ENCODE results near the gene FCN3.

The FCN3 gene

DNA sequence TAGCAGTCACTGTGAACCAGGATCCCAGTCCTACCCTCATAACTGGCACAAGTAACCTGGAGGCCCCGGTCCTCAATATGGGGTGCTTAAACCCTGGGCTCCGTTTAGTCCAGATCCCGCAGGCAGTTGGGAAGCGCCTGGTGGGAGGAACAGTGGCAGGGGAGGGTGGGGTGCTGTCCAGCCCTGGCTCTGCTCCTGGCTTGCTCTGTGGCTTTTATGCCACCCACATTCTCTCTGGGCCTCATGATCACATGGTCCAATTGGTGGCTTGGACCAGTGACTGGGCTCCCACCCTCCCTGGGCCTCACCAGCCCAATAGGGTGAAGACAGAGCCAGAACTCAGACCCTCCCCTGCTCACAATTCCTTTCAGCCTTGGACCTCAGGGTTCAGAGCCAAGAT lies 5.6 kb upstream of the FCN3 start:
- DNase-seq (ENCODE audit: low read depth, low spot score), result no peak

DNA sequence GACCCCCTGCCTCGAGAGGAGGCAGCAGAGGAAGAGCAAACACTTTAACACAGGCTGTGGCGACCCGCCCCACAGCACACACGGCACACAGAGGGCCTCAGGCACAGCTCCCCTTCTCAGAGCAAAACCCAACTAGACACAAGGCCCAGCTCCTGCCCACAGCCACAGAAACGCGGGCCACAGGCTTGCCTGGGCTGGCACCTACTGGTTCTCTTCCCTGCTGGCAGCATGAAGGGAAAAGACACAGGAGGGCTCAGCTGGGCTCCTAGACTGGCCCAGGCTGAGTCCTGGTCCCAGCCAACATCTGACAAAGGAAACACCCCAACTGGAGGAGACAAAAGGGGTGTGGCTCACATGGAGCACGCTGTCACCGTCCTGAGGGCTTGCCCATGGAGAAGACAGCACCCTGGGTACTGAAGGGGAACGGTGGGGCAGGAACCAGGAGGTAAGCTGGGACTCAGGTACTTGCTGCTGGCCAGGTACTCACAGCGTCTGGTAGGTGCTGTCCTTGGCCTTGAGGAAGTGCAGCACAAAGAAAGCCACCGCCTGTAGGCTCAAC lies 5.0 kb upstream of the FCN3 start:
- no peak for DNase-seq (ENCODE audit: low read depth, low spot score)

DNA sequence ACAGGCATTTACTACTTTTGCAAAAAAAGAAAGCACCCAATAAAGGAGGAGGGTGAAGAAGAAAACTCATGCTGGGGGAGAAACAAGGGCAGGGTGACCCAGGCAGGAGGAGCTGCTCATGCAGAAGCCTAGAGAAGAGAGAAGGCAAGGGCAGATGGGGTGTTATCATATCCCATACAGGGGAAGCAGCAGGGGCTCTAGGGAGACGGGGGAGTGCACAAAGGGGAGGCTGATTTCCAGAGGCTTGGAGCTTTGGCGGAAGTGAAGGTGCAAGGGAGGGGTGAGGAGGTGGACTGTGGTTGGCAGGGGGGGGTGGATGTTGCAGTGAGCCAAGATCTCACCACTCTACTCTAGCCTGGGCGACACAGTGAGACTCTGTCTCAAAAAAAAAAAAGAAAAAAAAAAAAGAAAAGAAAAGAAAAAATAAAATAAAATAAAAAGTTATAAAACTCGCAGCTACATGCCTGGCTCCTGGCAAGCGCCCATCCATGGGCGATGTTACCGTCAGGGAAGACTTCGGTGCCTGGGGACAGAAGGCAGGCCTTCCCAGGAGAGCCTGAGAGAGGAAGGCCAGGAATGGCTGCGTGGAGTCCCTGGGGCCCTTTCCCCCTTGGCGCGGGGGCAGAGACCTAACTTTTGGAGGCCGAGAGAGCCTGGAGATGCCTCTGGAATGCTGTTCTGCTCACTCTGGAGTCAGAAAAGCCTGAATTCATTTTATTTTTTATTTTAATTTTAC lies 3.3 kb upstream of the FCN3 start:
- no peak for DNase-seq (ENCODE audit: low read depth, low spot score)

DNA sequence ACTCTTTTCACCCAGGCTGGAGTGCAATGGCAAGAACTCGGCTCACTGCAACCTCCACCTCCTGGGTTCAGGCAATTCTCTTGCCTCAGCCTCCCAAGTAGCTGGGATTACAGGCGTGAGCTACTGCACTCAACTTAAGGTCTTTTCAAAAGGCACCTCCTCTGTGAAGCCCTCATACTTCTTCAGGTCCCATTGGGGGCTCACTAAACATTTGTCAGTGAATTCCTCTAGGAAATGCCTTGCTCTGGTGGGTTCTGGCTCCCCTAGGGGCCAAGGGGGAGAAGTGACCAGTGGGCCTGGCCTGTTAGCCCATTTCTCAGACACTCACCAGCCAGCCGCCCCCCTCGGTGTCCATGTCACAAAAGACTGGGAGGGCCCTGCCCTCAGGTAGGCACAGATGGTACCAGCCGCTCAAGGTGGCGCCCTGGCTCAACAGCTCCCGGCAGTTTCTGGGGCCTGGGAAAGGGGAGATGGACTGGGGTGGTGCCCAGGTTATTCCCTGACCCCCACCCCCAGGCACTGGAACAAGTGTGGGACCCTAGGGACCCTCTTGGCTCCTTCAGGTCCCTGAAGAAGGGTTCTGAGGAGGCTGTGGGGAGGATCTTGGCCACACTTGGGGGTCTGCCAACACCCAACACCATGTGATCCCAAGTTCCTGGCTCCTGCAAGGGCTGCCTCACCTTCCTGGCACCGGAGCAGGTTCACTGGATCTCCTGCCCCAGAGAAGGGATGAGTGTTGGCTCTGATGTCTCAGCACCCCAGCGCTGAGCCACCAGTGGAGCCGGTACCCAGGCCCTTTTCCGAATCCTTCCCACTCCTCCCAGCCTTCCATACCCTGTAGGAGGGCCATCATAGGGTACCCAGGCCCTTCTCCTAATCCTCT lies 1.6 kb downstream of the FCN3 start:
- DNase-seq (ENCODE audit: low read depth, low spot score), result no peak

DNA sequence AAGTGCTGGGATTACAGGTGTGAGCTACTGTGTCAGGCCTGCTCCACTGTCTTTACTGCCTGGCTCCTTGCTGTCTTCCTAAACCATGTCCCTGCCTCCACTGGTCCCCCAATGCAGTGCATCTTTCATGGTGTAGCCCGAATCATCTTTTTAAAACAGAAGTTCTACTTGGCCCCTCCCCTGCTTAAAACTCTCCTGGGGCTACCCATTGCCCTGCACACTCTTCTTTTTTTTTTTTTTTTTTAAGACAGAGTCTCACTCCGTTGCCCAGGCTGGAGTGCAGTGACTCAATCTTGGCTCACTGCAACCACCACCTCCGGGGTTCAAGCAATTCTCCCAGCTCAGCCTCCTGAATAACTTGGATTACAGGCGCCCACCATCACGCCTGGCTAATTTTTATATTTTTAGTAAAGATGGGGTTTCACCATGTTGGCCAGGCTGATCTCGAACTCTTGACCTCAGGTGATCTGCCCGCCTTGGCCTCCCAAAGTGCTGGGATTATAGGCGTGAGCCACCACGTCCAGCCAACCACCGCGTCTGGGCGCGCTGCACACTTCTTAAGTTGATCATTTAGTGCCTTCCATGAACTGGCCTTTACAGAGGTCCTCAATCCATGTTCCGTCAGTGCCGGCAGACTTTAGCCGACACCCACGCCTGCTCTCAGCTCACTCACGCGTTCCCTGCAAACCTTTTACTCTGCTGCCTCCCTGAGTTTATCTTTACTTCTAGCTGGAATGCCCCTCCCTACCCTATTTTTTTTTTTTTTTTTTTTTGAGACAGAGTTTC lies 2.4 kb downstream of the FCN3 start:
- DNase-seq (ENCODE audit: low read depth, low spot score), result no peak

DNA sequence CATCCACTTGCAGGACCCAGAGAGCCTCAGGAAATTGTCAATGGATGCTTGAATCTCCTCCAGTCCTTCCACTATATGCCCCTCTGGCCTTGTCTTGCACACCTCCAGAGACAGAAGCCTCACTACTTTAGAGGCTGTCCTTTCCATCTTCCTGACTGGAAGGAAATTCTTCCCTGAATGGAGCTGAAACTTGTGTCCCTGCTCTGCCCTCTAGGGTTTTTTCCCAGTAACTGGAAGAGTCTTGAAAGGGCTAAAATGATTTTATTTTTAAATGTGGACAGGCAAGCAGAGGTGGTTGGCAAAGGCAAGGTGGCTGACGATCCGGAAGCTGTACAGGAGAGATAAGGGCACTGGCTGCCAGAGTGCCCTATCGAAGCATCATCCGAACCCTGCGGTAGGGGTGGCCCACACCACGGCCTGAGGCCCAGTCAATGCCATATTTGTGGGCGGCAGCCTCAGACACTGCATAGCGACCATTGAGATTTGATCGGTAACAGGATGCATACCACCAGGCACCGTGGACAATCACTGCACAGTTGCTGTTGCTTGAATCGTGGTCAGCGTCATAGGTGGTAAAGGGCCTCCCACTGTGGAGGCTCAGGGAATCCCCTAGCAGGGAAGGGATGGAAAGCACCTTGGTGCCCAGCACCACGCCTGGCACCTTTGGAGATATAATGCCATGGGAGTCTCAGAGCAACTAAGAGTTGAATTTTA lies 5.6 kb downstream of the FCN3 start:
- DNase-seq (ENCODE audit: low read depth, low spot score), result no peak

DNA sequence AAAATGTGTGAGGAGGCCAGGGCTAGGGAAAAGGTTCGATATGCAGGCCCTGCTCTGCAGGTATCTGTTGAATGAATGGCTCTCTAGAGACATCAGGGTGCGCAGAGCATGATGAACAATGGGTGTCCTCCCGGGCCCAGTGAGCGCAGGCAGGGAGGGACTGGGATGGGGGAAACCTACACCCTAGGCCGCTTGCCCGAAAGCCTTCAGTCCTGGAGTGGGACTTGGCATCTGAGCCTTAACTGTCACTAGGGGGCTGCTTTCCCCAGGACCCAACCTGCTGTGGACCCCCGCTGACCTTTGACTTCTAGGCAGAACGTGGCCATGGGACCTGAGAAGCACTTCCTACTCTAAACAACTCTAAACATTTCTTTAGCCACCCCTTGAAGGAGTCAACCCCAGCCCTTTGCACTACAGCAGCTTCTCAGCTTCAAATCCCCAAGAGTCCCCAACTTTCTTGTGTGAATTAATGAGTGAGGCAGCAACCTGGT lies 7.4 kb downstream of the FCN3 start:
- DNase-seq (ENCODE audit: low read depth, low spot score), result no peak

DNA sequence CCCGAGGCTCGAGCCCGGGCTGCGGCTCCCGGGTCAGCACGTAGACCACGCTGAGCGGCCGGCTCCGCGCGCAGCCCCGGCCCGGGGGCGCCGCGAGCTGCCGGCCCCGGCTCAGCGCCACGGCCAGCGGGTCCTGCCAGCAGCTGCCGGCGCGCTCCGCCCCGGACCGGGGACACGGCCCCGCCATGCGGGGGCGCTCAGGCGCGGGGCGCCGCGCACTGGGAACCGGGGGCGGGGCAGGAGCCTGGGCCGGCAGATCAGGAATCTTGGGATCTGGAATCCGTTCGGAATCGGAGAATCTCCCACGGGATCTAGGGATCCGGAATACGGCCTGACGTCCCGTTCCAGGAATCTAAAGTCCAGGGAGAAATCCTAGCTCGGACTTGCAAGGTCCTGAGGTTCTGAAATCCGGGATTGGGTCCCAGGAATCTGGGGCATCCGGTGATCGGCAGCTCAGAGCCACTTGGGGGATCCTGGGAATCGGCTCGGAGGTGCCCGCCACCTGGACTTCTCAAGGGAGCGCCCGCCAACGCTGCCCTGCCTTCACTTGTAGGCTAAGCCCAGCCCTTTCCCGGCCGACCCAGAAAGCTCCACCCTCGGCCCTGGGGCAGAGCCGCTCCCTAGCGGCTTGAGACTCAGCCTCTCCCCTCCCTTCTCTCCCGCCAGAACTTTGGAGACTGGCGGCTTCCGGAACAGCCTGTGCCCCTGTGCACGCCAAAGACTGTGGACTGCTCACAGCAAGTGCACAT lies 8.0 kb downstream of the FCN3 start, which contains the start of gene MAP3K6:
Gene MAP3K6, minus strand, starts transcription at position 551 of the 749 bp plus-strand sequence. Its CDS starts 364 bp downstream, at position 187.
- no peak for DNase-seq (ENCODE audit: low read depth, low spot score)

DNA sequence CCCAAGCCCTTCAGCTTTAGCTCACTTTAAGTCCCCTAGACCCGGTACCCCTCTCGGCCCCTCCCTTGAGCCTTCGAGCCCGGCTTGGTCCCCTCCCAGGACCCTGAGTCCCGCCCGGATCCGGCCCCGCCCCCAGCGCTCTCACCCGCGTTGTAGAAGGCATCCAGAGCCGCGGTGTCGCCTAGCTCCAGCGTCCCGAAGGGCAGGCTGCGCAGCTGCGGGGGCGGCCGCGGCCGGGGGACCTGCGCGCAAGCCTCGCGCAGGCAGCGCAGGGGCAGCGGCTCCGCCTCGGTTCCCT lies 8.6 kb downstream of the FCN3 start:
- DNase-seq (ENCODE audit: low read depth, low spot score), result no peak

DNA sequence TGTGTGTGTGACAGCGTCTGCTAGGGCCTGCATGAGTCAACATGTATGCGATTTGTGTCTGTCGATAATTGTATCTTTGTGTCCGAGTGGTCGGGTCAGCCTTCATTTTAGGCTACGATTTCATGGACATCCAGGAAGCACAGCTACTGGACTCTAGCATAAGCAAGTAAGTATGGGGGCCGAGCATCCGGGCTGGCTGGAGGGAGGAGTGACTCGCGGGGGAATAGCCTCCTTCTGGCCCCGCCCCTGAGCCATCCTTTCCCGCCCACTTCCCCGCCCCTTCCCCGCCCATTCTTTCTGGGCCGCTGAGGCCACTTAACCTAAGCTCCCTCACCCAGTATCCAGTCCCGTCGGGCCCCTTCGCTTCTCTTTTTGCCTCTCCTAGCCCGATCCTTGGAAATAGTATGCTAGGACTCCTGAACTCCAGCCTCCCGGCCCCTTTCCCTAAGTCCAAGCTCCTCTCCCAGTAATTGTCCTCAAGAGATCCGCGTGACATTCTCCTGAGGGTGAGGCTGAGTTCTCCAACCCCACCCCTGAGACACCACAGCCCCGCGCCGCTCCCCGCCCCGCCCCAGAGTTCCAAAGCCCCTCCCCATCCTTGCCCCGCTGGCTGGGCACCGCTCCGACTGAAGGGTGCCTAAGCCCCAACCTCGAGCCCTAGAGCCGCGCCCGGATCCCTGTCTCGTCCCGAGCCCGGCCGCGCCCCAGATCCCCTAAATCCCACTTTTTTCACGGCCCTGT lies 9.1 kb downstream of the FCN3 start:
- no peak for DNase-seq (ENCODE audit: low read depth, low spot score)

DNA sequence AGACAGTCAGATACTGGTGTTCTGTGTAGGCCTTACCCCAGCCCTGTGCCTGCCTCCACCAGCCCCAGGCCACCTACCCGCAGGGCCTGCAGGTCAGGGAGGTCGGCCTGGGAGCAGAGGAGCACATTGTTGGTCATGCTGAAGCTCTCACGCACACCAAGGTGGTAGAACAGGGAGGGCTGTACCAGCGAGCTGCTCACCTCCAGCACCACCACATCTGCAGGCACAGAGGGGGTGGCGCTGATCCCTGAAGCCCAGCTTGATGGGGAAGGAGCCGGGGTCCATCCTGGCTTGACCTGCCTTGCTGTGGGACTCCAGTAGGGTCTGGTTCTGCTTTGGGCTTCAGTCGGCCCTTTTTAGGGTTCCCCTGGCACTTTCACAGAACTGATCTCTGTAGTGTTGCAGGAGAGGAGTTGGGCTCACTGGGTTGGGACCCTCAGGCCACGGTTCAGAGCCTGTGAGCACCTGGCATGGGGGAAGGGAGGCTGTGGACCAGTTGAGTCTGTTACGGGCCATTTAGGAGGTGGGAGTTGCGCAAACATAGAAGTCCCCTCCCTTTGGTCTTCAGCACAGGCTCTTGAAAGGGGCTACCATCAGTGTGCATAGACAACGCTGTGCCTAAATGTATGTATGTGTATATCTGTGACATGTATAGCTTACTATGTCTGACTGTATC lies 9.8 kb downstream of the FCN3 start:
- DNase-seq (ENCODE audit: low read depth, low spot score), result no peak

DNA sequence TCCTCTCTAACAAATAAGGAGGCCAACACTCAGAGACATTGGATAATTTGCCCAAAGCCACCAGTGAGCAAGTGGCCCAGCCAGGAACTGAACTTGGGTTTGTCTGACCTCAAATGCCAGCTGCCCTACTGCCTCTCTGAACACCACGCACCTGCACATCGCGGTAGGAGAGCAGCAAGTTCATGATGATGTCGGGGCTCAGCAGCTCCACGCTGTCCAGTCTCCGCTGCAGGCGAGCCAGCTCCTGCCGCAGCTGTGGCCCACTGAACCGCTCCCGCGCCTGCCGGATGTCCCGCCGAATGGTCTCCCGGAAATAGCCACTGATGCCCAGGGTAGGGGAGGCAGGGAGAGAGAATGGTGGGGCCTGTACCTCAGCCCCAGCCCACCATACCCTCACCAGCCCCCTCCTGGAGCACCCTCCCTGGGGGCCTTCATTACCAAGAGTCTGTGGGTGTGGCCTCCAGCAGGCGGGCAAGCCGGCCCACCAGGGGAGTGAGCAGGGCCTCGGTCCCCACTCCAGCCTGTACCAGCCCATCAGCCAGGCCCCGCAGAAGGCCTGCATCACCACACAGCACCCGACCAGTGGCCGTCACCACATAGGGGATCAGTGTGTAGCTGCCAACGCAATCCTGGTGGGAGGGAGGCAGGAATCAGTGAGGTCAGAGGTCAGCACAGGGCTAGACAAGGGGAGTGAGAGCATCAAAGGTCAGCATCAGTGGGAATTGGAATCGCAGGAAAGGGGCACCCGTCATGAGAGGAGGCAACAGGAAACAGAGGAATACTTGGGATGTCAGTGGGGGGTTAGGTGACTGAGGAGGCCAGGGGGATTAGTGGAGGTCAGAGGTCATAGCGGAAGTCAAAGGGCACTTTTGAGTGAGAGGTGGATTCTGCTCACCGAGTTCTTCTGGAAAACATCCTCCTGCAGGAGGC lies 10.6 kb downstream of the FCN3 start:
- DNase-seq (ENCODE audit: low read depth, low spot score), result no peak

DNA sequence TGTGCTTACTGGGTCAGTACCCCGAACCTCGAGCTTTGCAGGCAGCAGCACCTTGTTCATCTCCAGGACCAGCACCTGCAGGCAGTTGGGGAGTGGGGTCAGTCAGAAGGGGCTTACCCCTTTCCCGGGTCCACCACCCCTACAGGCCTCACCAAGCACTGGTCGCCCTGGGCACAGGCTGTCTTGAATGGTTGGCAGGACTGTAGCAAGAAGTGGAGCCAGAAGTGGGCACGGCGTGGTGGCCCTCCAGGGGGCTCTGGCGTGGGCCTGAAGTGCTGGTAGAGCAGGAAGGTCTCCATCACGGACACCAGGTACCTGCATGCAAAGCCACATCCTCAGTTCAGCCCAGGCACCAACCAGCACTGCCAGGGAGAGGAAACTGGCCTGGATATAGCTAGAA lies 13.1 kb downstream of the FCN3 start:
- DNase-seq (ENCODE audit: low read depth, low spot score), result no peak

DNA sequence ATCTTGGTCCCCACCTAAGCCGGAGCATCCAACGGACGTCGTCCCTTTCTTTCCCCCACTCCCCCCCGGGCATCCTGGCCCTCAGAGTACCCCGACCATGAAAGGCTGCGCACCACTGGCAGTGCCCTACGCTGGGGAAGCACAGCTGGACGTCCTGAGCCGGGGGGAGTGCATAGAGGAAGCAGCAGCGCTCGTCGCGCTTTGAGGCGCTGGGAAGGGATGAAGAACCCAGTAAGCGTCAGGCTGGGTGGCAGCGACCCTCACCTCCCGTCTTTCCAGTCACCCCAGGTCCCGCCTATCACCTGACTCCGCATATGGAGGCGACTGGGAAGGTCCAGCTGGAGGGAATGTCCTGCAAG lies 13.6 kb downstream of the FCN3 start:
- no peak for DNase-seq (ENCODE audit: low read depth, low spot score)

DNA sequence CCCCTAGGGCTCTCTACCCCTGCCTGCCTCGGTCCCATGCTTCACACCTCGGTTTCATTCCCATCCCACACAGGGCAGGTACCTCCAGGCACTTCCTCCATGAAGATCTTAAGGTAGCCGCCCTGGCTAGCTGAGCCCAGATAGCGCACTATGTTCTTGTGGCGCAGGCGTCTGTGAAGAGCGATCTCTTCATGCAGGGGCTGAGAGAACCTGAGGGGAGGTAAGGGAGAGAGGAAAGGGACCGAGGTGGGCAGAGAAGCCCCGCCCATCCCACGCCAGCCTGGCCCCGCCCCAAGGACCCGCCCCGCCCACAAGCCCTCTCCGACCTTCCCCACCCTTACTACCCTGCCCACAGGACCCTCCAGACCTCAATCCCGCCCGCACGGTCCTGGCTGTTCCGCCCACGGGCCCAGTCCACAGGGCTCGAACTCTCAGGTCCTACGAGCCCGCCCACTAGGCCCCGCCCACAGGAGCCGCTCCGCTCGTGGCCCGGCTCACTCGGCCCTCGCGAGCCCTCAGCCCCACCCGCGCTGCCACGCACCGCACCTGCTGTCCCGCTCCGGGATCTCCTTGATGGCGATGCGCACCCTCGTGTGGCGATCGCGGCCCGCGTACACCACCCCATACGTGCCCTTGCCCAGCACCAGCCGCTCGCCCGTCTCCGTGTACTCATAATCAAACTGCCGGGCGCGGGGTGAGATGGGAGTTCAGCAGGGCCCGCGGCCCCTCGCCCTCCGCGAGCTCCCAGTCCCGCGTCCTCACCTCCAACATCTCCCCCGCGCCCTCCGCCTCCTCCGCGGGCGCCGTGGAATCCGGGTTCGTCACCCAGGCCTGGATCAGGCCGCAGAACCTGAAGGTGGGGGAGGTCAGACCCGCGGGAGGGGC lies 14.2 kb downstream of the FCN3 start:
- DNase-seq (ENCODE audit: low read depth, low spot score), result no peak

DNA sequence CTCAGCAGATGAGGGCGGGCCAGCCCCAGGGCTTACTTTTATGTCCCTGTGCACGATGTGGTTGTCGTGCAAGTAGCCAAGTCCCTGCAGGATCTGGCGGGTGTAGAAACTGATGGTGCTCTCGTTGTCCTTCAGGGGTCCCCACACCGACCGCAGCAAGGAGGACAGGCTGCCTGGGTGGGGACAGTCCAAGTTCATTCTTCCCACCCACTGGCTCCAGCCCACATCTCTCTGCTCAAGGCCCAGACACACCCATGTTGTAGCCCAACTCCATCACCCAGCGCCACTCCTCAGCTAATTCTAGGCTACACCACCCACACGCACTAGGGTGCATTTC lies 14.8 kb downstream of the FCN3 start:
- DNase-seq (ENCODE audit: low read depth, low spot score), result no peak

DNA sequence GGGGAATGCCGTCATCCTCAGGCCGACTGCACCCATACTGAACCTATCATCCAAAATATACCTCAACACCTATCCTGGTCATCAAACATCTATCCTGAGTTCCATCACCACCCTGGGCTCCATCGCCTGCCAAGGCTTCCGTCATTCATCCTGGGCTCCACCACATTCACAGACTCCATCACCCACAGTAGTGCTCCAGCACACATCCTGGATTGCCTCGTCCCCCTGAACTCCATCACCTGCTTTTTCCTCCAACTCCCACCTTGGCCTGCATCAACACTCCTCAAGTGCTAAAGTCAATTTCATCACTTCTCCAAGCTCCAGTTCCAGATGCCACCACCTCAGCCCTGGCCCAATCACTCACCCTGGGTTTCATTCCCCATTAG lies 15.7 kb downstream of the FCN3 start:
- DNase-seq (ENCODE audit: low read depth, low spot score), result no peak
